ENCODE results near the gene RETN.

The RETN gene

GRCh38 chr19:7654401-7654800, 14.4 kb upstream of the RETN start:
- TF ChIP-seq TAF1 (IDR thresholded peaks at IDR 0.05; ENCODE audit: borderline replicate concordance, insufficient read depth, low read length) = no peak
- TF ChIP-seq POLR2AphosphoS5 (IDR thresholded peaks at IDR 0.05; ENCODE audit: low read depth, low read length) = no peak
- TF ChIP-seq FOXP2 (optimal IDR thresholded peaks at IDR 0.05; ENCODE audit: borderline replicate concordance, extremely low read depth, extremely low read length, insufficient read depth) = no peak
- TF ChIP-seq REST (IDR thresholded peaks at IDR 0.05; ENCODE audit: insufficient read depth in 1 of 2, low read depth in 2 of 2, low read length in 2 of 2) = no peak
- TF ChIP-seq SIN3A (IDR thresholded peaks at IDR 0.05; ENCODE audit: borderline replicate concordance, insufficient read depth, low read length) = no peak

- TF ChIP-seq POLR2AphosphoS5 (IDR thresholded peaks at IDR 0.05; ENCODE audit: low read depth, low read length) = no peak
- TF ChIP-seq TAF1 (IDR thresholded peaks at IDR 0.05; ENCODE audit: borderline replicate concordance, insufficient read depth, low read length) = no peak
- TF ChIP-seq REST (IDR thresholded peaks at IDR 0.05; ENCODE audit: insufficient read depth in 1 of 2, low read depth in 2 of 2, low read length in 2 of 2) = no peak
- no peak for TF ChIP-seq FOXP2 (optimal IDR thresholded peaks at IDR 0.05; ENCODE audit: borderline replicate concordance, extremely low read depth, extremely low read length, insufficient read depth)
- no peak for TF ChIP-seq SIN3A (IDR thresholded peaks at IDR 0.05; ENCODE audit: borderline replicate concordance, insufficient read depth, low read length)
Observed at GRCh38 chr19:7655581-7655980, 13.3 kb upstream of the RETN start.

- TF ChIP-seq SIN3A (IDR thresholded peaks at IDR 0.05; ENCODE audit: borderline replicate concordance, insufficient read depth, low read length) = no peak
- no peak for TF ChIP-seq REST (IDR thresholded peaks at IDR 0.05; ENCODE audit: insufficient read depth in 1 of 2, low read depth in 2 of 2, low read length in 2 of 2)
- no peak for TF ChIP-seq POLR2AphosphoS5 (IDR thresholded peaks at IDR 0.05; ENCODE audit: low read depth, low read length)
- no peak for TF ChIP-seq FOXP2 (optimal IDR thresholded peaks at IDR 0.05; ENCODE audit: borderline replicate concordance, extremely low read depth, extremely low read length, insufficient read depth)
- TF ChIP-seq TAF1 (IDR thresholded peaks at IDR 0.05; ENCODE audit: borderline replicate concordance, insufficient read depth, low read length) = no peak
Observed at GRCh38 chr19:7657131-7657751, 11.6 kb upstream of the RETN start.

- TF ChIP-seq POLR2AphosphoS5 (IDR thresholded peaks at IDR 0.05; ENCODE audit: low read depth, low read length) (no peak), FOXP2 (optimal IDR thresholded peaks at IDR 0.05; ENCODE audit: borderline replicate concordance, extremely low read depth, extremely low read length, insufficient read depth) (no peak), REST (IDR thresholded peaks at IDR 0.05; ENCODE audit: insufficient read depth in 1 of 2, low read depth in 2 of 2, low read length in 2 of 2) (no peak), SIN3A (IDR thresholded peaks at IDR 0.05; ENCODE audit: borderline replicate concordance, insufficient read depth, low read length) (no peak), TAF1 (IDR thresholded peaks at IDR 0.05; ENCODE audit: borderline replicate concordance, insufficient read depth, low read length) (no peak)
Observed at GRCh38 chr19:7658219-7658686, 10.6 kb upstream of the RETN start.
